ENCODE results near the gene MRPL24.

The MRPL24 gene

GRCh38 chr1:156750711-156751450 lies 10.0 kb upstream of the MRPL24 start:
- Histone ChIP-seq H3K4me2 (ENCODE audit: low read length) (peak overlapping the region; percentile 97), H3K27ac (ENCODE audit: low read length) (peak overlapping the region; percentile 86), H3K27me3 (ENCODE audit: low read depth, low read length) (no peaks in the 10 kb centered on the region), H4K20me1 (ENCODE audit: insufficient read depth, low read length) (peaks cover 24% of the 10 kb centered on the region), H3K4me3 (ENCODE audit: low read length) (peak overlapping the region; percentile 89), H3K9ac (ENCODE audit: low read length) (peak overlapping the region; percentile 100), H3K4me1 (ENCODE audit: low read length) (peaks cover 45% of the 10 kb centered on the region), H3K36me3 (replicated peaks; ENCODE audit: low read depth, low read length) (peaks cover 24% of the 10 kb centered on the region), H3K79me2 (ENCODE audit: low read length) (peaks cover 73% of the 10 kb centered on the region), H3K9me3 (ENCODE audit: insufficient read depth, low read length) (no peaks in the 10 kb centered on the region), H2AFZ (ENCODE audit: low read depth, low read length) (no peak overlapping the region)
- TF ChIP-seq EZH2phosphoT487 (IDR thresholded peaks at IDR 0.05; ENCODE audit: low read depth), result no peak
- TF ChIP-seq, protein P1, sequence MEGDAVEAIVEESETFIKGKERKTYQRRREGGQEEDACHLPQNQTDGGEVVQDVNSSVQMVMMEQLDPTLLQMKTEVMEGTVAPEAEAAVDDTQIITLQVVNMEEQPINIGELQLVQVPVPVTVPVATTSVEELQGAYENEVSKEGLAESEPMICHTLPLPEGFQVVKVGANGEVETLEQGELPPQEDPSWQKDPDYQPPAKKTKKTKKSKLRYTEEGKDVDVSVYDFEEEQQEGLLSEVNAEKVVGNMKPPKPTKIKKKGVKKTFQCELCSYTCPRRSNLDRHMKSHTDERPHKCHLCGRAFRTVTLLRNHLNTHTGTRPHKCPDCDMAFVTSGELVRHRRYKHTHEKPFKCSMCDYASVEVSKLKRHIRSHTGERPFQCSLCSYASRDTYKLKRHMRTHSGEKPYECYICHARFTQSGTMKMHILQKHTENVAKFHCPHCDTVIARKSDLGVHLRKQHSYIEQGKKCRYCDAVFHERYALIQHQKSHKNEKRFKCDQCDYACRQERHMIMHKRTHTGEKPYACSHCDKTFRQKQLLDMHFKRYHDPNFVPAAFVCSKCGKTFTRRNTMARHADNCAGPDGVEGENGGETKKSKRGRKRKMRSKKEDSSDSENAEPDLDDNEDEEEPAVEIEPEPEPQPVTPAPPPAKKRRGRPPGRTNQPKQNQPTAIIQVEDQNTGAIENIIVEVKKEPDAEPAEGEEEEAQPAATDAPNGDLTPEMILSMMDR (IDR thresholded peaks at IDR 0.05; ENCODE audit: low read depth, low read length), result no peak

DNA sequence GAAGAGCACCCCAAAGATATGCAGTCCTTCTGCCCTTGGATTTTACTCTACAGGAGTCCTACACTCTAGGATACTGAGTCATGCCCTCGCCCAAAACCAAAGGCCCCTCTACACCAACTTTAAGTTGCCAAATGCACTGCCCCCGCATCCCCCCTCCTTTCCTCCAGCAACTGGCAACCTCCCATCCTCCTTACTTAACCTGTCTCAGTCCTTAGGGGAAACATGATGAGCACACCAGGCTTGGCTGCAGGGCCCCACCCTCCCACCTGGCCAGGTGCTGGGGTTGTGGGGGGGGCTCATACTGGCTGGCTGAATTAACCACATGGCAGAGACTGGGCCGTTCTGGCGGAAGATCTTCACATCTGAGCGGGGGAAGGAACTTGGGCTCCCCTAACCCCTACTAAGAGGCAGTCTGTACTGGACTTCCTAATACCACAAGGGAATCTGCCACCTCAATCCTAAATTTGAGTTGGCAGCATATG lies 9.3 kb upstream of the MRPL24 start:
- H2AFZ ChIP-seq (ENCODE audit: low read depth, low read length), result no peak overlapping the region
- H3K4me1 ChIP-seq (ENCODE audit: low read length), result peaks cover 45% of the 10 kb centered on the region

DNA sequence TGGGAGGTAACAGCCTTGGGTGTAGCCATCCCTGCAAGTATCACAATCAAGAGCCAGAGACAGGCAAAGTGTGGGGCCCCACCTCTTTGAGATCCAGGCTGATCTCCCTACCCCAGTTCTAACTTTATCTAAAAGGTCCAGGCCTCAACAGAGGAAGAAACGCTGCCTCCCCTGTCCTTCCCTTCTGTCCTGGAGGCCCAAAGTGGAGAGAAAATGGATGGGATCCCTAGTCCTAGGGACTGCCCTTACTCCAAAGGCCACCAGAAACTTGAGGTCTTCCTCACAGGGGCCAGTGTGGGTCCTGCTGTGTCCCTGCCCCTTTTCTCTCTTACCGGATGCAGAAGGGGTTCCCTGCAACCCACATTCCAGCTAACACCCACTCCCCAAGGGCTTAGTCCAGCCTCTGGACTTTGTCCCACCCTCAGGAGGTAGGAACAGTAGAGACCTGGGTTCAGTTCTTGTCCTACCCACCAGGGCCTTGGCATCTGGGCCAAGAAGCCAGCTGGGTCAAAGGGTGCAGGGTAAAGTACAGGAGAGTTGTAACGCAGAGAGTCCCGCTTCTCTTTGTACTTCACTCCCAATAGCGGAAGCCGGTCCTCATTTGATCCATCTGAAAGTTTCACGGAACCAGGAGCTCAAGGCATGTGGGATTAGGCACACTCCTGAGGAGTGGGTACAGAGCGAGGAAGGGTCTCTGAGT lies 8.7 kb upstream of the MRPL24 start:
- Histone ChIP-seq H3K4me3 (ENCODE audit: low read length) (peak overlapping the region; percentile 89), H3K36me3 (replicated peaks; ENCODE audit: low read depth, low read length) (peaks cover 37% of the 10 kb centered on the region), H3K9ac (ENCODE audit: low read length) (peak overlapping the region; percentile 100), H2AFZ (ENCODE audit: low read depth, low read length) (no peak overlapping the region), H3K9me3 (ENCODE audit: insufficient read depth, low read length) (no peaks in the 10 kb centered on the region), H3K4me1 (ENCODE audit: low read length) (peaks cover 45% of the 10 kb centered on the region), H3K79me2 (ENCODE audit: low read length) (peaks cover 87% of the 10 kb centered on the region), H3K27ac (ENCODE audit: low read length) (peak overlapping the region; percentile 86), H3K4me2 (ENCODE audit: low read length) (peak overlapping the region; percentile 97), H3K27me3 (ENCODE audit: low read depth, low read length) (no peaks in the 10 kb centered on the region), H4K20me1 (ENCODE audit: insufficient read depth, low read length) (peaks cover 30% of the 10 kb centered on the region)
- TF ChIP-seq, protein P1 (IDR thresholded peaks at IDR 0.05; ENCODE audit: low read depth, low read length), result no peak
- TF ChIP-seq EZH2phosphoT487 (IDR thresholded peaks at IDR 0.05; ENCODE audit: low read depth), result no peak

More for the DNA sequence above, 9.3 kb upstream of the MRPL24 start:
- peak overlapping the region; percentile 97 for H3K4me2 ChIP-seq (ENCODE audit: low read length)
- H3K79me2 ChIP-seq (ENCODE audit: low read length), result peaks cover 80% of the 10 kb centered on the region
- peak overlapping the region; percentile 86 for H3K27ac ChIP-seq (ENCODE audit: low read length)
- H3K9me3 ChIP-seq (ENCODE audit: insufficient read depth, low read length), result no peaks in the 10 kb centered on the region
- TF ChIP-seq, protein P1 (IDR thresholded peaks at IDR 0.05; ENCODE audit: low read depth, low read length), result no peak
- TF ChIP-seq EZH2phosphoT487 (IDR thresholded peaks at IDR 0.05; ENCODE audit: low read depth), result no peak
- peaks cover 30% of the 10 kb centered on the region for H4K20me1 ChIP-seq (ENCODE audit: insufficient read depth, low read length)
- peaks cover 30% of the 10 kb centered on the region for H3K36me3 ChIP-seq (replicated peaks; ENCODE audit: low read depth, low read length)
- peak overlapping the region; percentile 89 for H3K4me3 ChIP-seq (ENCODE audit: low read length)
- peak overlapping the region; percentile 100 for H3K9ac ChIP-seq (ENCODE audit: low read length)
- H3K27me3 ChIP-seq (ENCODE audit: low read depth, low read length), result no peaks in the 10 kb centered on the region
